K562 treated with DMSO at 1 percent for 12 hours (cell line): Measurements from ENCODE around the gene EID3. TPM values are rescaled to one million over a fixed set of nuclear protein-coding genes. Genes with fewer than 3 reads are reported as not detected.

Experiments used
- total RNA-seq: library from RNA; unstranded; fragments of 300-600 nt; gene quantifications from 2 replicates; pipeline ENCODE4 v1.2.3, GENCODE V29; 2022; ENCODE audit not compliant: insufficient read depth

EID3 gene
- total RNA-seq, result 0.64 TPM in 1 of 2 replicates, not detected in the other

GRCh38 chr12:104303538-104304151 lies at the start of gene EID3:
TSS of gene EID3 (plus strand) at chr12:104303739. CDS start at chr12:104303935, 196 bp downstream.

Other genes starting within 250 kb of the EID3 start
- 0.77 and 6.6 TPM in 2 replicates for gene HCFC2, start 239.2 kb upstream of the EID3 start, total RNA-seq
- 12.3 and 25.5 TPM in 2 replicates for gene NFYB, start 165.5 kb upstream of the EID3 start, total RNA-seq
- gene TXNRD1, start 88.0 kb upstream of the EID3 start, total RNA-seq, result 51.3 and 126 TPM in 2 replicates
- 14.8 and 29.5 TPM in 2 replicates for gene CHST11, start 153.2 kb downstream of the EID3 start, total RNA-seq